Muscle layer of duodenum (tissue), 2 donors: ENCODE data around the gene TMEM176A.

ENCODE experiments used
- H3K27ac ChIP-seq: one replicate; pipeline ENCODE4 v1.7.0; 2013; ENCODE audit warnings: mild to moderate bottlenecking, low read length
- H3K27me3 ChIP-seq: one replicate; pipeline ENCODE4 v1.7.0; 2013; ENCODE audit warnings: low read depth, mild to moderate bottlenecking, control low read depth, low read length
- H3K36me3 ChIP-seq, 2 donors: one replicate each; pipeline ENCODE4 v1.7.0; 2013; ENCODE audit warnings: low read length in 2 of 2, control low read depth in 1 of 2, mild to moderate bottlenecking in 1 of 2; ENCODE audit not compliant: insufficient read depth in 2 of 2, control insufficient read depth in 1 of 2
- H3K4me1 ChIP-seq, 2 donors: one replicate each; pipeline ENCODE4 v1.7.0; 2013; ENCODE audit warnings: low read length in 2 of 2, mild to moderate bottlenecking in 2 of 2, control low read depth in 1 of 2, moderate library complexity in 1 of 2; ENCODE audit not compliant: insufficient read depth in 2 of 2, control insufficient read depth in 1 of 2
- H3K4me3 ChIP-seq, 2 donors: one replicate each; pipeline ENCODE4 v1.7.0; 2013; ENCODE audit warnings: low read length in 2 of 2, low read depth in 1 of 2, mild to moderate bottlenecking in 1 of 2
- H3K9me3 ChIP-seq, 2 donors: one replicate each; pipeline ENCODE4 v1.7.0; 2013; ENCODE audit warnings: low read length in 2 of 2, control low read depth in 1 of 2, mild to moderate bottlenecking in 1 of 2; ENCODE audit not compliant: control insufficient read depth in 1 of 2
- donor health status: healthy.

TMEM176A gene

DNA sequence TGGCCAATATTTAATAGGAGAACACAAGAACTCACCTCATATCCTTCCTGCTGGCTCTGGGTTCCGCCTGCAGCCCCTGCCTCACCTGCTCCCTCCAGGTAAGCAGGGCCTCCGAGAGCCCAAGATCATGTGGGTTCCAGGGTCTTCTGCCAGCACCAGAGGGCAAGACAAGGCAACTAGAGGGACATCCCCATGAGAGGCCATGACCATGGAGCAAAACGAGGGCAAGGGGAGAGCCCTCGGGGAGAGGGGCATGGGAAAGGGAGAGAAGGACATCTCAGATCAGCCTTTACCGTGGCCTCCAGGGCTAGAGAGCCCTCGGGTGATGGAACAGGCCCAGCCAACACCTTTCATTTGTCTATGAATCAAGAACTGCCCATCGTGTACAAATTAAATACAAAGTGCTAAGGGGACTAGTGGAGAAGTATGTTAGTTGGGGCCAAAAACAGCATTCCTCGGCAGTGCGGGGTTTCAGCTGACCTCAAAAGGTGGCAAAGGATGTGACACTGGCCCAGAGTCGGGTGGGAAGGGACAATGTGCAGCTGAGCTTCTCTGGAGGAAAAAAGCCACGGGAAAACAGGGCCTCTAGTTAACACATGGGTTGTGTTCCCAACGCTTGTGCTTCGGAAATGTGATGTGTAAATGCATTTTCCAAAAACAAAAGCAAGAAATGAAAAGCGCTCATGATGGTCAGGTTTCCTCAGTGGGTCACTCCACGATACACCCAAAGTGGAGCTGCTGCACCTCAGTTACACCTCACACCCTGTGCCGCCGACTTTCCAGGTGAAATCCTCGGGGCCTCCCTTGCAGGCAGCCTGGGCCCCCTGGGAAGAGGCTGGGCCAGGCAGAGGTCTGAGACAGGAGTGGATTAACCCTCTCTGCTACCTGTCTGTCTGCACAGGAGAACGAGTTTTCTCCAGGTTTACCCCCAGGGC lies 53.8 kb downstream of the TMEM176A start:
- Histone ChIP-seq H3K4me3 (no peak overlapping the region), H3K27me3 (no peaks in the 10 kb centered on the region), H3K9me3 (no peaks in the 10 kb centered on the region), H3K27ac (no peak overlapping the region), H3K36me3 (no peaks in the 10 kb centered on the region), H3K4me1 (no peaks in the 10 kb centered on the region)
